Activated CD4-positive, CD25-positive, alpha-beta regulatory T cell treated with anti-CD3 and anti-CD28 coated beads, Interleukin-2, amount 50 U/mL, for 16 hours (primary cell): ENCODE data around the gene MT1A.
"Not testable (repeated sequence)": the region's sequence is repeated elsewhere in the genome, so short reads cannot be mapped to it uniquely, and the experiment has no call there.

Experiments
- DNase-seq: peaks from one replicate; pipeline ENCODE4 v3.0.0-alpha.2; 2020; ENCODE audit warnings: low read depth, low spot score

Gene MT1A

GRCh38 chr16:56652600-56652999, 14.1 kb downstream of the MT1A start:
- no peak for DNase-seq

GRCh38 chr16:56653218-56653617, 14.8 kb downstream of the MT1A start:
- no peak for DNase-seq

- peak; percentile 38 for DNase-seq
Measured at GRCh38 chr16:56657555-56658326, 19.3 kb downstream of the MT1A start, which contains the start of gene MT1F. Gene MT1F, plus strand, starts transcription at chr16:56657959. Its CDS starts 100 bp downstream, at chr16:56658059.

- no peak for DNase-seq
Measured at GRCh38 chr16:56658327-56658875, 19.9 kb downstream of the MT1A start.

- no peak for DNase-seq
Measured at GRCh38 chr16:56662357-56663354, 24.2 kb downstream of the MT1A start.

GRCh38 chr16:56664506-56664905, 26.0 kb downstream of the MT1A start:
- no peak for DNase-seq

GRCh38 chr16:56665286-56666261, 27.1 kb downstream of the MT1A start:
- DNase-seq: not testable (repeated sequence)

- DNase-seq: no peak
Measured at GRCh38 chr16:56667581-56668571, 29.4 kb downstream of the MT1A start, which contains the start of gene MT1G. Gene MT1G, minus strand, starts transcription at chr16:56668065. Its CDS starts 72 bp downstream, at chr16:56667993.

GRCh38 chr16:56669005-56669839, 30.8 kb downstream of the MT1A start, which contains the start of gene MT1H:
Gene MT1H, plus strand, starts transcription at chr16:56669814. Its CDS starts 71 bp downstream, at chr16:56669885.
- DNase-seq: no peak

GRCh38 chr16:56669840-56670619, 31.6 kb downstream of the MT1A start:
- DNase-seq: no peak

GRCh38 chr16:56670620-56670934, 32.1 kb downstream of the MT1A start:
- no peak for DNase-seq

- DNase-seq: not testable (repeated sequence)
Measured at GRCh38 chr16:56671691-56672090, 33.2 kb downstream of the MT1A start.

GRCh38 chr16:56672171-56672570, 33.7 kb downstream of the MT1A start:
- not testable (repeated sequence) for DNase-seq

- no peak for DNase-seq
Measured at GRCh38 chr16:56672761-56673536, 34.5 kb downstream of the MT1A start.

- no peak for DNase-seq
Measured at GRCh38 chr16:56673921-56674320, 35.5 kb downstream of the MT1A start.

- DNase-seq: not testable (repeated sequence)
Measured at GRCh38 chr16:56674570-56674969, 36.1 kb downstream of the MT1A start.

- DNase-seq: peak; percentile 16
Measured at GRCh38 chr16:56675685-56676210, 37.3 kb downstream of the MT1A start.
